AG04449 (cell line): ENCODE data around the gene NHLRC1.
A peak's percentile ranks its signal among the peaks of the same experiment; 100 is the strongest.

Source experiments
- CTCF ChIA-PET: fragments of 350-600 bp; formaldehyde crosslinking; extraction: SDS; loops from one replicate; lab custom pipeline; 2021; ENCODE audit warnings: antibody characterized with exemption; lab: Yijun Ruan, JAX
- POLR2A ChIA-PET: fragments of 400-600, 350-600 bp; formaldehyde crosslinking; extraction: SDS; loops from one replicate; lab custom pipeline; 2020; ENCODE audit warnings: antibody characterized with exemption, inconsistent platforms; lab: Yijun Ruan, JAX
- DNase-seq: peaks from one replicate; pipeline ENCODE4 v3.0.0-alpha.2; 2010; ENCODE audit warnings: low read depth, low spot score
- H3K4me3 ChIP-seq: 2 replicates; pipeline ENCODE4 v1.5.1; 2011; ENCODE audit warnings: low read depth, mild to moderate bottlenecking, control low read depth, low read length
- CTCF ChIP-seq: IDR thresholded peaks from one replicate; pipeline ENCODE4 v1.5.1; 2011; ENCODE audit warnings: mild to moderate bottlenecking, moderate library complexity, low read length, control low read depth, inconsistent platforms; ENCODE audit not compliant: insufficient read depth; ENCODE audit errors: missing control alignments

NHLRC1 gene

GRCh38 chr6:18121580-18122127 is 823 bp downstream of the NHLRC1 start:
- no peak for TF ChIP-seq CTCF
- H3K4me3 ChIP-seq = peak overlapping the region; percentile 62; the same call in 1 of the 2 replicates
- ChIA-PET POLR2A (interaction anchor here (1.0 kb wide), 1 partner anchor 31 kb away, joined by 3 read pairs; no protein-coding TSS in a partner anchor), CTCF (interaction anchor here (0.6 to 7.6 kb wide), 38 partner anchors 8 to 385 kb away, joined by 3 to 73 read pairs (median 4); partner anchors contain the start of gene KIF13A)
- no peak for DNase-seq

GRCh38 chr6:18119236-18119635 is 3.2 kb downstream of the NHLRC1 start:
- no peak for DNase-seq
- H3K4me3 ChIP-seq = no peak overlapping the region
- ChIA-PET POLR2A (no interaction called here), CTCF (interaction anchor here (0.7 to 7.6 kb wide), 3 partner anchors 11 to 301 kb away, joined by 3 to 73 read pairs (median 6); no protein-coding TSS in a partner anchor)
- TF ChIP-seq CTCF = no peak

- no peak for DNase-seq
- ChIA-PET CTCF (interaction anchor here (1.5 to 7.6 kb wide), 2 partner anchors 10 to 300 kb away, joined by 6 to 73 read pairs; no protein-coding TSS in a partner anchor), POLR2A (no interaction called here)
- H3K4me3 ChIP-seq = no peak overlapping the region
- TF ChIP-seq CTCF = no peak
These were observed 4.1 kb downstream of the NHLRC1 start for GRCh38 chr6:18118330-18118729.

- no peak overlapping the region for H3K4me3 ChIP-seq
- no peak for TF ChIP-seq CTCF
- POLR2A ChIA-PET = no interaction called here
- no peak for DNase-seq
- CTCF ChIA-PET = interaction anchor here (1.1 kb wide), 1 partner anchor 10 kb away, joined by 3 read pairs; no protein-coding TSS in a partner anchor
These were observed 5.3 kb downstream of the NHLRC1 start for GRCh38 chr6:18117136-18117535.

- no peak for TF ChIP-seq CTCF
- no peak for DNase-seq
- POLR2A ChIA-PET = no interaction called here
- CTCF ChIA-PET = interaction anchor here (2.7 kb wide), 1 partner anchor 10 kb away, joined by 7 read pairs; no protein-coding TSS in a partner anchor
- H3K4me3 ChIP-seq = no peak overlapping the region
These were observed 7.1 kb downstream of the NHLRC1 start for GRCh38 chr6:18115356-18115755.

- TF ChIP-seq CTCF = no peak
- CTCF ChIA-PET = no interaction called here
- no peak overlapping the region for H3K4me3 ChIP-seq
- POLR2A ChIA-PET = no interaction called here
- DNase-seq = no peak
These were observed 12.3 kb downstream of the NHLRC1 start for GRCh38 chr6:18110162-18110561.
